Endodermal cell (in vitro differentiated cells): ENCODE data around the gene IFT80. TPM values are rescaled to one million over a fixed set of nuclear protein-coding genes. Genes with fewer than 3 reads are reported as not detected.

Experiments
- DNase-seq: peaks from one replicate; pipeline ENCODE4 v3.0.0-alpha.2; 2017
- H3K27ac ChIP-seq: 2 replicates; pipeline ENCODE4 v1.5.1; 2013; ENCODE audit warnings: mild to moderate bottlenecking, low read depth, low read length, moderate library complexity
- H3K27me3 ChIP-seq: 2 replicates; pipeline ENCODE4 v1.6.1; 2013; ENCODE audit warnings: mild to moderate bottlenecking, low read length, moderate library complexity; ENCODE audit not compliant: insufficient read depth, control insufficient read depth, poor library complexity, severe bottlenecking
- H3K36me3 ChIP-seq: 2 replicates; pipeline ENCODE4 v1.7.0; 2013; ENCODE audit warnings: mild to moderate bottlenecking, low read length, moderate library complexity; ENCODE audit not compliant: control insufficient read depth, insufficient read depth
- H3K4me1 ChIP-seq: one replicate; pipeline ENCODE4 v1.7.0; 2013; ENCODE audit warnings: low read length; ENCODE audit not compliant: control insufficient read depth, insufficient read depth
- H3K4me3 ChIP-seq: 2 replicates; pipeline ENCODE4 v1.5.1; 2013; ENCODE audit warnings: mild to moderate bottlenecking, low read length, moderate library complexity
- H3K9ac ChIP-seq: 2 replicates; pipeline ENCODE4 v1.6.1; 2013; ENCODE audit warnings: mild to moderate bottlenecking, low read length, moderate library complexity; ENCODE audit not compliant: poor library complexity, severe bottlenecking; ENCODE audit errors: extremely low read depth
- H3K9me3 ChIP-seq: 2 replicates; pipeline ENCODE4 v1.6.1; 2013; ENCODE audit warnings: mild to moderate bottlenecking, low read length, moderate library complexity; ENCODE audit not compliant: control insufficient read depth
- H3K27ac Mint-ChIP-seq: 2 replicates; pipeline ENCODE4 v1.8.0; 2020; ENCODE audit warnings: mixed read lengths
- H3K27me3 Mint-ChIP-seq: 2 replicates; pipeline ENCODE4 v1.8.0; 2021; ENCODE audit warnings: mild to moderate bottlenecking, mixed read lengths; ENCODE audit not compliant: insufficient read depth
- H3K36me3 Mint-ChIP-seq: 2 replicates; pipeline ENCODE4 v1.8.0; 2020; ENCODE audit warnings: low read depth, mixed read lengths
- H3K4me1 Mint-ChIP-seq: 2 replicates; pipeline ENCODE4 v1.8.0; 2020; ENCODE audit warnings: mixed read lengths
- H3K4me3 Mint-ChIP-seq: 2 replicates; pipeline ENCODE4 v1.8.0; 2020; ENCODE audit warnings: mild to moderate bottlenecking, moderate library complexity, mixed read lengths
- H3K9me3 Mint-ChIP-seq: 2 replicates; pipeline ENCODE4 v1.8.0; 2020; ENCODE audit warnings: mild to moderate bottlenecking, mixed read lengths
- CTCF ChIP-seq: fragments of 200-600 bp; sonication (generic); conservative IDR thresholded peaks from 2 replicates; pipeline ENCODE4 v1.5.0; 2021; ENCODE audit warnings: antibody characterized with exemption, mild to moderate bottlenecking
- WGBS, 2 experiments: methylation state at CpG; one replicate each; pipeline versions ENCODE4 v1.1.5 to v1.1.7; 2013; ENCODE audit warnings: missing lambda C conversion rate in 2 of 2, mixed read lengths in 1 of 2; ENCODE audit not compliant: insufficient coverage in 1 of 2, insufficient read length in 1 of 2; 5-methylcytosine and 5-hydroxymethylcytosine counted together
- total RNA-seq, 2 donors: library from RNA; stranded (reverse); fragmentation: NEBNext Ultra II Directional in 1 of 2; extraction: Animal tissue kit (Norgen Biotek cat#: 25700) in 1 of 2; gene quantifications; 2 replicates in 1 of 2; 3 replicates in 1 of 2; pipeline ENCODE4 v1.2.1, GENCODE V29; 2021

The IFT80 gene
- total RNA-seq, 2 donors from 2014 or later, result 35.0 to 40.6 TPM

- H3K4me3 Mint-ChIP-seq, result no peak overlapping the region
- Histone ChIP-seq H3K9me3 (peaks cover 31% of the 10 kb centered on the region), H3K27me3 (peaks cover 8% of the 10 kb centered on the region), H3K4me1 (no peaks in the 10 kb centered on the region), H3K36me3 (peaks cover 61% of the 10 kb centered on the region), H3K27ac (no peak overlapping the region), H3K9ac (no peak overlapping the region), H3K4me3 (no peak overlapping the region)
- peaks cover 6% of the 10 kb centered on the region for H3K4me1 Mint-ChIP-seq
- H3K27me3 Mint-ChIP-seq, result peaks cover 8% of the 10 kb centered on the region
- H3K27ac Mint-ChIP-seq, result no peak overlapping the region
- TF ChIP-seq CTCF, result no peak
- H3K36me3 Mint-ChIP-seq, result peaks cover 50% of the 10 kb centered on the region
- WGBS, 2 experiments, result 100% methylated on average over 1 of the region's 1 CpG; no CpG with 5 or more reads in 1 of the 2 experiments
- H3K9me3 Mint-ChIP-seq, result peaks cover 13% of the 10 kb centered on the region
- DNase-seq, result no peak
Observed at GRCh38 chr3:160445854-160446253, 46.8 kb upstream of the IFT80 start.

GRCh38 chr3:160444411-160444810 lies 45.4 kb upstream of the IFT80 start:
- Mint-ChIP-seq H3K4me3 (no peak overlapping the region), H3K27ac (no peak overlapping the region), H3K27me3 (no peaks in the 10 kb centered on the region), H3K4me1 (peaks cover 6% of the 10 kb centered on the region), H3K36me3 (peaks cover 61% of the 10 kb centered on the region), H3K9me3 (peaks cover 10% of the 10 kb centered on the region)
- no peaks in the 10 kb centered on the region for H3K4me1 ChIP-seq
- WGBS, 2 experiments, result 96 to 100% methylated on average over 1 of the region's 1 CpG
- no peak for DNase-seq
- H3K4me3 ChIP-seq, result no peak overlapping the region
- H3K27me3 ChIP-seq, result no peaks in the 10 kb centered on the region
- peaks cover 74% of the 10 kb centered on the region for H3K36me3 ChIP-seq
- H3K27ac ChIP-seq, result no peak overlapping the region
- H3K9me3 ChIP-seq, result peaks cover 31% of the 10 kb centered on the region
- no peak for TF ChIP-seq CTCF
- H3K9ac ChIP-seq, result no peak overlapping the region

GRCh38 chr3:160440687-160441086 lies 41.7 kb upstream of the IFT80 start:
- Histone ChIP-seq H3K9me3 (peaks cover 25% of the 10 kb centered on the region), H3K27ac (no peak overlapping the region), H3K27me3 (no peaks in the 10 kb centered on the region), H3K36me3 (peaks cover 88% of the 10 kb centered on the region), H3K4me1 (no peaks in the 10 kb centered on the region), H3K4me3 (no peak overlapping the region), H3K9ac (no peak overlapping the region)
- Mint-ChIP-seq H3K27ac (no peak overlapping the region), H3K36me3 (peaks cover 77% of the 10 kb centered on the region), H3K27me3 (no peaks in the 10 kb centered on the region), H3K4me1 (peaks cover 7% of the 10 kb centered on the region), H3K4me3 (no peak overlapping the region), H3K9me3 (peaks cover 10% of the 10 kb centered on the region)
- WGBS, 2 experiments, result 93% methylated on average over 7 of the region's 7 CpGs
- no peak for TF ChIP-seq CTCF
- no peak for DNase-seq
